ENCODE results near the gene SPTBN5.
A peak's percentile ranks its signal among the peaks of the same experiment; 100 is the strongest.

Gene SPTBN5

GRCh38 chr15:41932511-41933289 is 38.8 kb upstream of the SPTBN5 start:
- Histone ChIP-seq H3K27ac (ENCODE audit: insufficient read depth in 1 of 2, low read depth in 1 of 2, low read length in 2 of 2, poor library complexity in 1 of 2, severe bottlenecking in 2 of 2) (no peak overlapping the region), H3K9me3 (ENCODE audit: control extremely low read depth in 1 of 5, control insufficient read depth in 4 of 5, insufficient read depth in 2 of 5, low read depth in 1 of 5, low read length in 4 of 5) (no peaks in the 10 kb centered on the region), H3K4me1 (ENCODE audit: control extremely low read depth in 1 of 4, control insufficient read depth in 4 of 4, insufficient read depth in 4 of 4, low read length in 3 of 4) (peaks cover 13 to 32% (median 23%) of the 10 kb centered on the region in 4 experiments), H3K27me3 (replicated peaks in 2 of 5; ENCODE audit: control insufficient read depth in 4 of 5, insufficient read depth in 5 of 5, low read length in 4 of 5) (no peaks in the 10 kb centered on the region), H3K4me3 (ENCODE audit: control insufficient read depth in 1 of 7, extremely low read depth in 1 of 7, insufficient read depth in 4 of 7, low read depth in 2 of 7, low read length in 6 of 7) (no peak overlapping the region), H3K36me3 (ENCODE audit: control insufficient read depth in 4 of 4, insufficient read depth in 4 of 4, low read length in 3 of 4) (no peaks in the 10 kb centered on the region)
- DNase-seq: no peak
- ChIA-PET CTCF (interaction anchor here (0.8 to 1.3 kb wide), 2 partner anchors 12 to 56 kb away, joined by 3 read pairs; no protein-coding TSS in a partner anchor), POLR2A (no interaction called here)
- WGBS (ENCODE audit: insufficient coverage): 100% methylated on average over 13 of the region's 16 CpGs

- Histone ChIP-seq H3K4me1 (ENCODE audit: control extremely low read depth in 1 of 4, control insufficient read depth in 4 of 4, insufficient read depth in 4 of 4, low read length in 3 of 4) (peaks cover 9 to 26% (median 19%) of the 10 kb centered on the region in 4 experiments), H3K27ac (ENCODE audit: insufficient read depth in 1 of 2, low read depth in 1 of 2, low read length in 2 of 2, poor library complexity in 1 of 2, severe bottlenecking in 2 of 2) (no peak overlapping the region), H3K4me3 (ENCODE audit: control insufficient read depth in 1 of 7, extremely low read depth in 1 of 7, insufficient read depth in 4 of 7, low read depth in 2 of 7, low read length in 6 of 7) (no peak overlapping the region), H3K9me3 (ENCODE audit: control extremely low read depth in 1 of 5, control insufficient read depth in 4 of 5, insufficient read depth in 2 of 5, low read depth in 1 of 5, low read length in 4 of 5) (no peaks in the 10 kb centered on the region), H3K36me3 (ENCODE audit: control insufficient read depth in 4 of 4, insufficient read depth in 4 of 4, low read length in 3 of 4) (no peaks in the 10 kb centered on the region), H3K27me3 (replicated peaks in 2 of 5; ENCODE audit: control insufficient read depth in 4 of 5, insufficient read depth in 5 of 5, low read length in 4 of 5) (no peaks in the 10 kb centered on the region)
- ChIA-PET POLR2A (no interaction called here), CTCF (interaction anchor here (0.8 to 1.1 kb wide), 2 partner anchors 23 to 56 kb away, joined by 3 to 5 read pairs; no protein-coding TSS in a partner anchor)
- 100% methylated on average over 7 of the region's 9 CpGs for WGBS (ENCODE audit: insufficient coverage)
- no peak for DNase-seq
These were observed 38.2 kb upstream of the SPTBN5 start for GRCh38 chr15:41932101-41932500.

GRCh38 chr15:41930867-41931222 is 37.0 kb upstream of the SPTBN5 start:
- no peak overlapping the region for H3K4me3 ChIP-seq (ENCODE audit: control insufficient read depth in 1 of 7, extremely low read depth in 1 of 7, insufficient read depth in 4 of 7, low read depth in 2 of 7, low read length in 6 of 7)
- 100% methylated on average over 2 of the region's 2 CpGs for WGBS (ENCODE audit: insufficient coverage)
- CTCF ChIA-PET: interaction anchor here (0.7 kb wide), 1 partner anchor 135 kb away, joined by 3 read pairs; no protein-coding TSS in a partner anchor
- H3K9me3 ChIP-seq (ENCODE audit: control extremely low read depth in 1 of 5, control insufficient read depth in 4 of 5, insufficient read depth in 2 of 5, low read depth in 1 of 5, low read length in 4 of 5): no peaks in the 10 kb centered on the region
- no peak overlapping the region for H3K27ac ChIP-seq (ENCODE audit: insufficient read depth in 1 of 2, low read depth in 1 of 2, low read length in 2 of 2, poor library complexity in 1 of 2, severe bottlenecking in 2 of 2)
- H3K36me3 ChIP-seq (ENCODE audit: control insufficient read depth in 4 of 4, insufficient read depth in 4 of 4, low read length in 3 of 4): no peaks in the 10 kb centered on the region
- no peak for DNase-seq
- no peaks in the 10 kb centered on the region for H3K27me3 ChIP-seq (replicated peaks in 2 of 5; ENCODE audit: control insufficient read depth in 4 of 5, insufficient read depth in 5 of 5, low read length in 4 of 5)
- POLR2A ChIA-PET: no interaction called here
- peaks cover 6 to 32% (median 19%) of the 10 kb centered on the region in 4 experiments for H3K4me1 ChIP-seq (ENCODE audit: control extremely low read depth in 1 of 4, control insufficient read depth in 4 of 4, insufficient read depth in 4 of 4, low read length in 3 of 4)

GRCh38 chr15:41930221-41930866 is 36.5 kb upstream of the SPTBN5 start:
- Histone ChIP-seq H3K4me3 (ENCODE audit: control insufficient read depth in 1 of 7, extremely low read depth in 1 of 7, insufficient read depth in 4 of 7, low read depth in 2 of 7, low read length in 6 of 7) (no peak overlapping the region), H3K9me3 (ENCODE audit: control extremely low read depth in 1 of 5, control insufficient read depth in 4 of 5, insufficient read depth in 2 of 5, low read depth in 1 of 5, low read length in 4 of 5) (no peaks in the 10 kb centered on the region), H3K27ac (ENCODE audit: insufficient read depth in 1 of 2, low read depth in 1 of 2, low read length in 2 of 2, poor library complexity in 1 of 2, severe bottlenecking in 2 of 2) (no peak overlapping the region), H3K36me3 (ENCODE audit: control insufficient read depth in 4 of 4, insufficient read depth in 4 of 4, low read length in 3 of 4) (no peaks in the 10 kb centered on the region), H3K4me1 (ENCODE audit: control extremely low read depth in 1 of 4, control insufficient read depth in 4 of 4, insufficient read depth in 4 of 4, low read length in 3 of 4) (peaks cover 6 to 27% (median 18%) of the 10 kb centered on the region in 4 experiments), H3K27me3 (replicated peaks in 2 of 5; ENCODE audit: control insufficient read depth in 4 of 5, insufficient read depth in 5 of 5, low read length in 4 of 5) (no peaks in the 10 kb centered on the region)
- ChIA-PET CTCF (interaction anchor here (0.7 to 1.3 kb wide), 2 partner anchors 134 to 156 kb away, joined by 3 read pairs; partner anchors contain the start of gene MAPKBP1), POLR2A (no interaction called here)
- WGBS (ENCODE audit: insufficient coverage): 95% methylated on average over 7 of the region's 8 CpGs
- DNase-seq: no peak

- Histone ChIP-seq H3K27me3 (replicated peaks in 2 of 5; ENCODE audit: control insufficient read depth in 4 of 5, insufficient read depth in 5 of 5, low read length in 4 of 5) (no peaks in the 10 kb centered on the region), H3K36me3 (ENCODE audit: control insufficient read depth in 4 of 4, insufficient read depth in 4 of 4, low read length in 3 of 4) (no peaks in the 10 kb centered on the region), H3K9me3 (ENCODE audit: control extremely low read depth in 1 of 5, control insufficient read depth in 4 of 5, insufficient read depth in 2 of 5, low read depth in 1 of 5, low read length in 4 of 5) (no peaks in the 10 kb centered on the region), H3K27ac (ENCODE audit: insufficient read depth in 1 of 2, low read depth in 1 of 2, low read length in 2 of 2, poor library complexity in 1 of 2, severe bottlenecking in 2 of 2) (no peak overlapping the region), H3K4me1 (ENCODE audit: control extremely low read depth in 1 of 4, control insufficient read depth in 4 of 4, insufficient read depth in 4 of 4, low read length in 3 of 4) (peaks cover 4 to 15% (median 9%) of the 10 kb centered on the region in 4 experiments), H3K4me3 (ENCODE audit: control insufficient read depth in 1 of 7, extremely low read depth in 1 of 7, insufficient read depth in 4 of 7, low read depth in 2 of 7, low read length in 6 of 7) (no peak overlapping the region)
- CTCF ChIA-PET: interaction anchor here (0.9 to 1.3 kb wide), 3 partner anchors 13 to 155 kb away, joined by 3 to 4 read pairs (median 3); partner anchors contain the start of gene MAPKBP1
- DNase-seq: peak in 1 of 3 donors; percentile 29
- POLR2A ChIA-PET: no interaction called here
- WGBS (ENCODE audit: insufficient coverage): 91% methylated on average over 12 of the region's 16 CpGs
These were observed 35.1 kb upstream of the SPTBN5 start for GRCh38 chr15:41928637-41929620.

GRCh38 chr15:41928100-41928499 is 34.2 kb upstream of the SPTBN5 start:
- DNase-seq: no peak
- ChIA-PET POLR2A (no interaction called here), CTCF (interaction anchor here (1.0 kb wide), 1 partner anchor 33 kb away, joined by 4 read pairs; no protein-coding TSS in a partner anchor)
- H3K4me3 ChIP-seq (ENCODE audit: control insufficient read depth in 1 of 7, extremely low read depth in 1 of 7, insufficient read depth in 4 of 7, low read depth in 2 of 7, low read length in 6 of 7): no peak overlapping the region
- H3K27ac ChIP-seq (ENCODE audit: insufficient read depth in 1 of 2, low read depth in 1 of 2, low read length in 2 of 2, poor library complexity in 1 of 2, severe bottlenecking in 2 of 2): no peak overlapping the region
- peaks cover 4 to 14% (median 9%) of the 10 kb centered on the region in 4 experiments for H3K4me1 ChIP-seq (ENCODE audit: control extremely low read depth in 1 of 4, control insufficient read depth in 4 of 4, insufficient read depth in 4 of 4, low read length in 3 of 4)
- no CpG with 5 or more reads among the region's 6 CpGs for WGBS (ENCODE audit: insufficient coverage)
- no peaks in the 10 kb centered on the region for H3K36me3 ChIP-seq (ENCODE audit: control insufficient read depth in 4 of 4, insufficient read depth in 4 of 4, low read length in 3 of 4)
- no peaks in the 10 kb centered on the region for H3K27me3 ChIP-seq (replicated peaks in 2 of 5; ENCODE audit: control insufficient read depth in 4 of 5, insufficient read depth in 5 of 5, low read length in 4 of 5)
- no peaks in the 10 kb centered on the region for H3K9me3 ChIP-seq (ENCODE audit: control extremely low read depth in 1 of 5, control insufficient read depth in 4 of 5, insufficient read depth in 2 of 5, low read depth in 1 of 5, low read length in 4 of 5)

Data from common myeloid progenitor, CD34-positive (primary cell).